GM10847 (cell line): ENCODE data around the gene PPP1CB.

Experiments
- POLR2A ChIP-seq: IDR thresholded peaks from 2 replicates; pipeline ENCODE4 v1.6.1; 2011; ENCODE audit not compliant: insufficient read length; ENCODE audit errors: extremely low read depth

PPP1CB gene

GRCh38 chr2:28751252-28751955 lies at the start of gene PPP1CB:
PPP1CB (plus strand) TSS chr2:28751830; CDS start chr2:28752125, 295 bp downstream.
- peak; percentile 80 for TF ChIP-seq POLR2A

- TF ChIP-seq POLR2A: no peak
These were observed 49.2 kb upstream of the PPP1CB start for GRCh38 chr2:28702415-28702861.

- TF ChIP-seq POLR2A: no peak
These were observed 48.8 kb upstream of the PPP1CB start for GRCh38 chr2:28702878-28703277.

GRCh38 chr2:28704621-28705020 lies 47.0 kb upstream of the PPP1CB start:
- no peak for TF ChIP-seq POLR2A

- TF ChIP-seq POLR2A: no peak
These were observed 45.7 kb upstream of the PPP1CB start for GRCh38 chr2:28705751-28706440.

GRCh38 chr2:28707592-28707991 lies 44.0 kb upstream of the PPP1CB start:
- TF ChIP-seq POLR2A: no peak

GRCh38 chr2:28709101-28709500 lies 42.5 kb upstream of the PPP1CB start:
- TF ChIP-seq POLR2A: no peak

- no peak for TF ChIP-seq POLR2A
These were observed 41.1 kb upstream of the PPP1CB start for GRCh38 chr2:28710545-28710944.

- TF ChIP-seq POLR2A: no peak
These were observed 37.9 kb upstream of the PPP1CB start for GRCh38 chr2:28713577-28714298.

GRCh38 chr2:28716265-28716865 lies 35.3 kb upstream of the PPP1CB start:
- TF ChIP-seq POLR2A: no peak

- no peak for TF ChIP-seq POLR2A
These were observed 34.3 kb upstream of the PPP1CB start for GRCh38 chr2:28717339-28717758.

GRCh38 chr2:28720345-28720744 lies 31.3 kb upstream of the PPP1CB start:
- TF ChIP-seq POLR2A: no peak

- no peak for TF ChIP-seq POLR2A
These were observed 29.9 kb upstream of the PPP1CB start for GRCh38 chr2:28721601-28722191.

- TF ChIP-seq POLR2A: no peak
These were observed 26.5 kb upstream of the PPP1CB start for GRCh38 chr2:28725021-28725711.
